Chondrocyte (in vitro differentiated cells): ENCODE measurements around the gene RELCH. TPM values are rescaled to one million over a fixed set of nuclear protein-coding genes. Genes with fewer than 3 reads are reported as not detected.

Experiments
- DNase-seq: peaks from one replicate; pipeline ENCODE4 v3.0.0; 2021; ENCODE audit warnings: mixed read lengths, low spot score
- H3K27ac Mint-ChIP-seq: one replicate; pipeline ENCODE4 v1.8.0; 2021; ENCODE audit warnings: mild to moderate bottlenecking, moderate library complexity, mixed read lengths; ENCODE audit not compliant: unreplicated experiment
- H3K27me3 Mint-ChIP-seq: 2 replicates; pipeline ENCODE4 v1.8.0; 2021; ENCODE audit warnings: low read depth, mixed read lengths
- H3K36me3 Mint-ChIP-seq: 2 replicates; pipeline ENCODE4 v1.8.0; 2021; ENCODE audit warnings: low read depth, mixed read lengths
- H3K4me1 Mint-ChIP-seq: 2 replicates; pipeline ENCODE4 v1.8.0; 2021; ENCODE audit warnings: low read depth, mild to moderate bottlenecking, mixed read lengths
- H3K4me3 Mint-ChIP-seq: one replicate; pipeline ENCODE4 v1.8.0; 2021; ENCODE audit warnings: mild to moderate bottlenecking, moderate library complexity, mixed read lengths; ENCODE audit not compliant: unreplicated experiment
- H3K9me3 Mint-ChIP-seq: 2 replicates; pipeline ENCODE4 v1.8.0; 2021; ENCODE audit warnings: low read depth, mixed read lengths
- total RNA-seq: library from RNA; stranded (reverse); gene quantifications from 3 replicates; pipeline ENCODE4 v1.2.1, GENCODE V29; 2021
- TF ChIP-seq, protein P1 (sequence below): fragments of 200-600 bp; sonication (generic); IDR thresholded peaks from 2 replicates; pipeline ENCODE4 v1.5.0; 2021; ENCODE audit warnings: antibody characterized with exemption, mild to moderate bottlenecking, moderate library complexity

The RELCH gene
- total RNA-seq, 1 donor from 2014 or later: 15.2 TPM

DNA sequence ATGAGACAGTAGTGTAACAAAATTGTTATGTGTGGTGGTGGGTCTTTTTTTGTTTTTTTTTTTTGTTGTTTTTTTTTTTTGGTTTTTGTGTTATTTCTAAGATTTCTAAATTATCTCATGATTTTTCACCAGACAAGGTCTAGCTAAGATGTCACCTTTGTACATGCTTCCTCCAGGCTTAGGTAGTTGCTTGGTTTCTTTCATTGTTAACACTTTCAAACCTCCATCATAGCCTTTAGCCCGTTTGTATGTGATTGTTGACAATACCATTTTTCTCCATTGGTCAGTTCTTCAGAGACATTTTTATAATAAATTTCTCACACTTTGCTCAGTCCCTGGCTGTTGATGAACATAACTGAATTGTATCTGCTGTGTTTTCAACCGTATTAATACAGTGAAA is 2.2 kb downstream of the RELCH start:
- Mint-ChIP-seq H3K4me1 (peaks cover 43% of the 10 kb centered on the region), H3K27me3 (no peaks in the 10 kb centered on the region)

DNA sequence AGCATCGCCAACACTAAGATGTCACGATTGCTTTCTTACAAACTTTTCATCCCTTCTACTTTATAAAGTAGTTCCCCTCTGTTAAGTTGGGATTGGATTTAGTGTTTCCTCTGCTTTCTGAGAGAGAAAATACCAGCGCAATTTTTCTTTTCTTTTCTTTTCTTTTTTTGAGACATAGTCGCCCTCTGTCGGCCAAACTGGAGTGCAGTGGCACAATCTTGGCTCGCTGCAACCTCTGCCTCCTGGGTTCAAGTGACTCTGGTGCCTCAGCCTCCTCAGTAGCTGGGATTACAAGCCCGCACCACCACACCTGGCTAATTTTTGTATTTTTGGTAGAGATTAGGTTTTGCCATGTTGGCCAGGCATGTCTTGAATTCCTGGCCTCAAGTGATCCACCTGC is 9.0 kb downstream of the RELCH start:
- H3K4me1 Mint-ChIP-seq: peaks cover 20% of the 10 kb centered on the region

More for the DNA sequence above, 2.2 kb downstream of the RELCH start:
- TF ChIP-seq, protein P1, sequence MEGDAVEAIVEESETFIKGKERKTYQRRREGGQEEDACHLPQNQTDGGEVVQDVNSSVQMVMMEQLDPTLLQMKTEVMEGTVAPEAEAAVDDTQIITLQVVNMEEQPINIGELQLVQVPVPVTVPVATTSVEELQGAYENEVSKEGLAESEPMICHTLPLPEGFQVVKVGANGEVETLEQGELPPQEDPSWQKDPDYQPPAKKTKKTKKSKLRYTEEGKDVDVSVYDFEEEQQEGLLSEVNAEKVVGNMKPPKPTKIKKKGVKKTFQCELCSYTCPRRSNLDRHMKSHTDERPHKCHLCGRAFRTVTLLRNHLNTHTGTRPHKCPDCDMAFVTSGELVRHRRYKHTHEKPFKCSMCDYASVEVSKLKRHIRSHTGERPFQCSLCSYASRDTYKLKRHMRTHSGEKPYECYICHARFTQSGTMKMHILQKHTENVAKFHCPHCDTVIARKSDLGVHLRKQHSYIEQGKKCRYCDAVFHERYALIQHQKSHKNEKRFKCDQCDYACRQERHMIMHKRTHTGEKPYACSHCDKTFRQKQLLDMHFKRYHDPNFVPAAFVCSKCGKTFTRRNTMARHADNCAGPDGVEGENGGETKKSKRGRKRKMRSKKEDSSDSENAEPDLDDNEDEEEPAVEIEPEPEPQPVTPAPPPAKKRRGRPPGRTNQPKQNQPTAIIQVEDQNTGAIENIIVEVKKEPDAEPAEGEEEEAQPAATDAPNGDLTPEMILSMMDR: no peak
- no peaks in the 10 kb centered on the region for H3K36me3 Mint-ChIP-seq
- peaks cover 9% of the 10 kb centered on the region for H3K9me3 Mint-ChIP-seq
- H3K27ac Mint-ChIP-seq: no peak overlapping the region
- DNase-seq: no peak
- H3K4me3 Mint-ChIP-seq: peak overlapping the region; percentile 42

GRCh38 chr18:62196980-62197379 is 9.9 kb downstream of the RELCH start:
- no peaks in the 10 kb centered on the region for H3K36me3 Mint-ChIP-seq
- H3K27me3 Mint-ChIP-seq: no peaks in the 10 kb centered on the region
- peaks cover 7% of the 10 kb centered on the region for H3K9me3 Mint-ChIP-seq
- no peak overlapping the region for H3K27ac Mint-ChIP-seq
- no peak overlapping the region for H3K4me3 Mint-ChIP-seq
- TF ChIP-seq, protein P1: no peak
- peaks cover 15% of the 10 kb centered on the region for H3K4me1 Mint-ChIP-seq
- no peak for DNase-seq

More for the DNA sequence above, 9.0 kb downstream of the RELCH start:
- no peaks in the 10 kb centered on the region for H3K36me3 Mint-ChIP-seq
- H3K27ac Mint-ChIP-seq: no peak overlapping the region
- H3K27me3 Mint-ChIP-seq: no peaks in the 10 kb centered on the region
- peaks cover 9% of the 10 kb centered on the region for H3K9me3 Mint-ChIP-seq
- DNase-seq: no peak
- TF ChIP-seq, protein P1: no peak
- no peak overlapping the region for H3K4me3 Mint-ChIP-seq

DNA sequence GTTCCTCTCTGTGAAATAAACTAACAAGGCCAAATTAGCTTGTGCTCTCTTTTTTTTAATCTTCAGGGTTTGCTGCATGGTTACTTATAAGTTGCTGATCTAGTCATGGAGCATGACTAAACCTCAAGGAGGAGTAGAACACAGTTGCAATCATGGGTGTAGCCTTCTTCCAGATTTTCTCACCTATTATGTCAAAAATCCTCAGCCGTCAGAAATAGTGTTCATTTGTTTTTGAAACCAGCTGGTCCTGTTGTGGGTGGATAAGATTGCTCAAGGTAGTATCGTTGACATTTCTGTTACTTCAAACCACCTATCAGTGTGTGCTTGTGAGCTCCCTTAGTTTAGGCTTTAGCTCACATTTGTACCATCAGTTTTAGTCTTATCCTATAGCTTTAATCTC is 11.2 kb downstream of the RELCH start:
- H3K4me1 Mint-ChIP-seq: peaks cover 15% of the 10 kb centered on the region
- no peaks in the 10 kb centered on the region for H3K9me3 Mint-ChIP-seq
- no peak for DNase-seq
- H3K4me3 Mint-ChIP-seq: no peak overlapping the region
- H3K27ac Mint-ChIP-seq: no peak overlapping the region
- no peaks in the 10 kb centered on the region for H3K27me3 Mint-ChIP-seq
- H3K36me3 Mint-ChIP-seq: no peaks in the 10 kb centered on the region
- TF ChIP-seq, protein P1: no peak

GRCh38 chr18:62199629-62200028 is 12.6 kb downstream of the RELCH start:
- H3K4me3 Mint-ChIP-seq: no peak overlapping the region
- no peak overlapping the region for H3K27ac Mint-ChIP-seq
- H3K4me1 Mint-ChIP-seq: peaks cover 15% of the 10 kb centered on the region
- no peak for DNase-seq
- H3K36me3 Mint-ChIP-seq: no peaks in the 10 kb centered on the region
- TF ChIP-seq, protein P1: no peak
- H3K9me3 Mint-ChIP-seq: no peaks in the 10 kb centered on the region
- no peaks in the 10 kb centered on the region for H3K27me3 Mint-ChIP-seq
